Mucosa of rectum (tissue), 2 donors: Measurements from ENCODE around the gene L1CAM.
"Not testable (repeated sequence)": the region's sequence is repeated elsewhere in the genome, so short reads cannot be mapped to it uniquely, and the experiment has no call there.

Experiments
- H3K27ac ChIP-seq, 2 donors: one replicate each; pipeline ENCODE4 v1.7.0; 2013; ENCODE audit warnings: inconsistent platforms in 2 of 2, low read depth in 2 of 2, low read length in 2 of 2
- H3K27me3 ChIP-seq, 2 donors: one replicate each; pipeline ENCODE4 v1.7.0; 2013; ENCODE audit warnings: low read length in 2 of 2; ENCODE audit not compliant: control insufficient read depth in 2 of 2, insufficient read depth in 2 of 2
- H3K36me3 ChIP-seq, 2 donors: one replicate each; pipeline ENCODE4 v1.7.0; 2013; ENCODE audit warnings: low read length in 2 of 2; ENCODE audit not compliant: control insufficient read depth in 2 of 2, insufficient read depth in 2 of 2
- H3K4me1 ChIP-seq, 2 donors: one replicate each; pipeline ENCODE4 v1.7.0; 2013; ENCODE audit warnings: low read length in 2 of 2, mild to moderate bottlenecking in 1 of 2; ENCODE audit not compliant: control insufficient read depth in 2 of 2, insufficient read depth in 2 of 2
- H3K4me3 ChIP-seq, 2 donors: one replicate each; pipeline ENCODE4 v1.7.0; 2013; ENCODE audit warnings: low read length in 2 of 2
- H3K9ac ChIP-seq, 2 donors: one replicate each; pipeline ENCODE4 v1.7.0; 2013; ENCODE audit warnings: low read length in 2 of 2, low read depth in 1 of 2, mild to moderate bottlenecking in 1 of 2
- H3K9me3 ChIP-seq, 2 donors: one replicate each; pipeline ENCODE4 v1.7.0; 2013; ENCODE audit warnings: low read length in 2 of 2; ENCODE audit not compliant: control insufficient read depth in 2 of 2
- donor health status: healthy.
- donor health status: Normal muscosa, but diverticular disease.

L1CAM gene

GRCh38 chrX:153819384-153820040 lies 66.5 kb downstream of the L1CAM start:
- H3K36me3 ChIP-seq = no peaks in the 10 kb centered on the region
- H3K9me3 ChIP-seq = no peaks in the 10 kb centered on the region
- peaks cover 0 to 6% of the 10 kb centered on the region in 2 donors for H3K4me1 ChIP-seq
- peak overlapping the region; percentile 16 to 53 for H3K4me3 ChIP-seq
- peaks cover 17 to 25% of the 10 kb centered on the region in 2 donors for H3K27me3 ChIP-seq
- no peak overlapping the region for H3K27ac ChIP-seq
- no peak overlapping the region for H3K9ac ChIP-seq

- Histone ChIP-seq H3K36me3 (no peaks in the 10 kb centered on the region), H3K27me3 (peaks cover 12 to 24% of the 10 kb centered on the region in 2 donors), H3K4me3 (peak overlapping the region; percentile 16 to 53), H3K9ac (no peak overlapping the region), H3K9me3 (no peaks in the 10 kb centered on the region), H3K27ac (no peak overlapping the region), H3K4me1 (peaks cover 0 to 6% of the 10 kb centered on the region in 2 donors)
These were observed 67.2 kb downstream of the L1CAM start for GRCh38 chrX:153818571-153819383.

GRCh38 chrX:153818064-153818463 lies 67.9 kb downstream of the L1CAM start:
- H3K36me3 ChIP-seq, H3K4me3 ChIP-seq, H3K4me1 ChIP-seq, H3K9ac ChIP-seq, H3K27ac ChIP-seq, H3K9me3 ChIP-seq: not testable (repeated sequence)
- peaks cover 12 to 24% of the 10 kb centered on the region in 2 donors for H3K27me3 ChIP-seq

- Histone ChIP-seq H3K27me3 (peaks cover 19 to 27% of the 10 kb centered on the region in 2 donors), H3K4me3 (no peak overlapping the region), H3K9me3 (no peaks in the 10 kb centered on the region), H3K27ac (no peak overlapping the region), H3K9ac (no peak overlapping the region), H3K36me3 (no peaks in the 10 kb centered on the region), H3K4me1 (peaks cover 0 to 6% of the 10 kb centered on the region in 2 donors)
These were observed 68.9 kb downstream of the L1CAM start for GRCh38 chrX:153816831-153817690.

GRCh38 chrX:153814591-153815315 lies 71.2 kb downstream of the L1CAM start:
- Histone ChIP-seq H3K27ac (no peak overlapping the region), H3K4me1 (peaks cover 0 to 6% of the 10 kb centered on the region in 2 donors), H3K27me3 (peaks cover 17 to 19% of the 10 kb centered on the region in 2 donors), H3K9ac (no peak overlapping the region), H3K4me3 (no peak overlapping the region), H3K36me3 (no peaks in the 10 kb centered on the region), H3K9me3 (no peaks in the 10 kb centered on the region)

GRCh38 chrX:153813161-153813560 lies 72.8 kb downstream of the L1CAM start:
- no peak overlapping the region for H3K9ac ChIP-seq
- H3K36me3 ChIP-seq = no peaks in the 10 kb centered on the region
- H3K27me3 ChIP-seq = peaks cover 13 to 17% of the 10 kb centered on the region in 2 donors
- no peak overlapping the region for H3K27ac ChIP-seq
- no peak overlapping the region for H3K4me3 ChIP-seq
- H3K4me1 ChIP-seq = no peaks in the 10 kb centered on the region
- no peaks in the 10 kb centered on the region for H3K9me3 ChIP-seq

GRCh38 chrX:153812220-153812619 lies 73.8 kb downstream of the L1CAM start:
- Histone ChIP-seq H3K4me1 (no peaks in the 10 kb centered on the region), H3K9ac (no peak overlapping the region), H3K9me3 (no peaks in the 10 kb centered on the region), H3K27me3 (peaks cover 10 to 15% of the 10 kb centered on the region in 2 donors), H3K27ac (no peak overlapping the region), H3K36me3 (no peaks in the 10 kb centered on the region), H3K4me3 (no peak overlapping the region)
